IMR-90 (cell line): ENCODE measurements around the gene RALGAPB. TPM values are rescaled to one million over a fixed set of nuclear protein-coding genes. Genes with fewer than 3 reads are reported as not detected.

ENCODE experiments used
- ATAC-seq: fragments of 200-7000 bp; cut with Tn5 transposase; 2 replicates; pipeline ENCODE4 v1.9.1; 2020; ENCODE audit warnings: low read depth, mild to moderate bottlenecking, moderate library complexity
- BruUV-seq: library from RNA; stranded (reverse); fragments of 400-500 nt; replicated peaks from 2 replicates; lab custom pipeline; 2021; lab: Mats Ljungman, UMichigan
- CTCF ChIA-PET: fragments of 300-600 bp; formaldehyde crosslinking; extraction: SDS; loops from one replicate; lab custom pipeline; 2021; ENCODE audit warnings: antibody characterized with exemption; lab: Yijun Ruan, JAX
- POLR2A ChIA-PET: fragments of 300-600 bp; sonication (Branson Sonifier 250); formaldehyde crosslinking; loops from one replicate; lab custom pipeline; 2022; ENCODE audit warnings: antibody characterized with exemption; ENCODE audit not compliant: unreplicated experiment; lab: Charles Lee
- DNase-seq: peaks from one replicate; pipeline ENCODE4 v3.0.0; 2013
- H2AFZ ChIP-seq: replicated peaks from 2 replicates; pipeline ENCODE3; 2013; ENCODE audit warnings: low read length, mild to moderate bottlenecking; ENCODE audit not compliant: poor library complexity
- H2AK5ac ChIP-seq: 2 replicates; pipeline ENCODE4 v1.6.1; 2013; ENCODE audit warnings: low read depth, low read length, inconsistent platforms
- H2AK9ac ChIP-seq: replicated peaks from 2 replicates; pipeline ENCODE3; 2013; ENCODE audit warnings: mild to moderate bottlenecking, low read depth, low read length, moderate library complexity; ENCODE audit not compliant: poor library complexity
- H2BK120ac ChIP-seq: 2 replicates; pipeline ENCODE4 v1.6.1; 2013; ENCODE audit warnings: low read depth, low read length, inconsistent platforms
- H2BK15ac ChIP-seq: 3 replicates; pipeline ENCODE4 v1.6.1; 2013; ENCODE audit warnings: low read depth, low read length, inconsistent platforms
- H2BK20ac ChIP-seq: 2 replicates; pipeline ENCODE4 v1.6.1; 2013; ENCODE audit warnings: low read depth, mild to moderate bottlenecking, inconsistent platforms, low read length, moderate library complexity
- H2BK5ac ChIP-seq: 2 replicates; pipeline ENCODE4 v1.6.1; 2013; ENCODE audit warnings: mild to moderate bottlenecking, low read depth, low read length, inconsistent platforms; ENCODE audit not compliant: poor library complexity, severe bottlenecking
- H3K14ac ChIP-seq: replicated peaks from 2 replicates; pipeline ENCODE4 v1.6.1; 2013; ENCODE audit warnings: low read depth, low read length, inconsistent platforms
- H3K18ac ChIP-seq: 2 replicates; pipeline ENCODE4 v1.6.1; 2013; ENCODE audit warnings: low read depth, low read length, control low read depth
- H3K23ac ChIP-seq: 2 replicates; pipeline ENCODE4 v1.6.1; 2013; ENCODE audit warnings: low read depth, low read length, inconsistent platforms
- H3K27ac ChIP-seq: 2 replicates; pipeline ENCODE4 v1.5.1; 2013; ENCODE audit warnings: mild to moderate bottlenecking, control low read depth, low read length; ENCODE audit not compliant: insufficient read depth
- H3K27me3 ChIP-seq: 2 replicates; pipeline ENCODE4 v1.6.1; 2013; ENCODE audit warnings: low read length; ENCODE audit not compliant: control insufficient read depth, insufficient read depth
- H3K36me3 ChIP-seq: 2 replicates; pipeline ENCODE4 v1.6.1; 2013; ENCODE audit warnings: low read length, mixed read lengths; ENCODE audit not compliant: control insufficient read depth, insufficient read depth
- H3K4ac ChIP-seq: 2 replicates; pipeline ENCODE4 v1.6.1; 2013; ENCODE audit warnings: low read depth, low read length, inconsistent platforms
- H3K4me1 ChIP-seq: 2 replicates; pipeline ENCODE4 v1.6.1; 2013; ENCODE audit warnings: low read length, mixed read lengths; ENCODE audit not compliant: control insufficient read depth, insufficient read depth
- H3K4me2 ChIP-seq: 2 replicates; pipeline ENCODE4 v1.6.1; 2013; ENCODE audit warnings: low read depth, mild to moderate bottlenecking, control low read depth, low read length, moderate library complexity
- H3K4me3 ChIP-seq: 2 replicates; pipeline ENCODE4 v1.5.1; 2013; ENCODE audit warnings: low read depth, mild to moderate bottlenecking, control low read depth, low read length, moderate library complexity; ENCODE audit not compliant: insufficient read depth
- H3K56ac ChIP-seq: 2 replicates; pipeline ENCODE4 v1.6.1; 2013; ENCODE audit warnings: low read length, inconsistent platforms; ENCODE audit not compliant: insufficient read depth; ENCODE audit errors: extremely low read depth
- H3K79me1 ChIP-seq, 2 experiments: 2 replicates each; pipeline ENCODE4 v1.6.1; 2013; ENCODE audit warnings: low read length in 2 of 2, inconsistent platforms in 1 of 2, low read depth in 1 of 2
- H3K9ac ChIP-seq: 2 replicates; pipeline ENCODE4 v1.6.1; 2013; ENCODE audit warnings: low read depth, low read length, control low read depth
- H3K9me1 ChIP-seq: 2 replicates; pipeline ENCODE4 v1.6.1; 2013; ENCODE audit warnings: low read length, inconsistent platforms; ENCODE audit not compliant: insufficient read depth
- H3K9me3 ChIP-seq: 2 replicates; pipeline ENCODE4 v1.6.1; 2013; ENCODE audit warnings: low read length; ENCODE audit not compliant: control insufficient read depth, insufficient read depth
- H4K20me1 ChIP-seq: 2 replicates; pipeline ENCODE4 v1.6.1; 2013; ENCODE audit warnings: low read length, inconsistent platforms; ENCODE audit not compliant: insufficient read depth
- H4K5ac ChIP-seq: 2 replicates; pipeline ENCODE4 v1.6.1; 2013; ENCODE audit warnings: mild to moderate bottlenecking, low read depth, low read length, control low read depth
- H4K8ac ChIP-seq, 2 experiments: 2 replicates each; pipeline ENCODE4 v1.6.1; 2013; ENCODE audit warnings: low read depth in 2 of 2, low read length in 2 of 2, control low read depth in 1 of 2, inconsistent platforms in 1 of 2
- H4K91ac ChIP-seq: 2 replicates; pipeline ENCODE4 v1.6.1; 2013; ENCODE audit warnings: low read depth, low read length, inconsistent platforms; ENCODE audit not compliant: insufficient read depth
- BHLHE40 ChIP-seq: fragments of 150-350 bp; IDR thresholded peaks from 2 replicates; pipeline ENCODE4 v1.6.1; 2016; ENCODE audit warnings: mild to moderate bottlenecking, low read depth, low read length
- CEBPB ChIP-seq: IDR thresholded peaks from 2 replicates; pipeline ENCODE4 v1.6.1; 2012; ENCODE audit warnings: low read depth, low read length, improper control_type of control experiment
- CHD1 ChIP-seq: IDR thresholded peaks from 2 replicates; pipeline ENCODE4 v1.6.1; 2012; ENCODE audit warnings: low read depth, low read length, improper control_type of control experiment
- FOS ChIP-seq: fragments of 150-350 bp; IDR thresholded peaks from 2 replicates; pipeline ENCODE4 v1.6.1; 2016; ENCODE audit warnings: low read depth, low read length
- MAFK ChIP-seq: IDR thresholded peaks from 2 replicates; pipeline ENCODE4 v1.6.1; 2012; ENCODE audit warnings: low read depth, low read length, improper control_type of control experiment
- MAZ ChIP-seq: IDR thresholded peaks from 2 replicates; pipeline ENCODE4 v1.6.1; 2012; ENCODE audit warnings: low read depth, mild to moderate bottlenecking, low read length, improper control_type of control experiment, moderate library complexity, borderline replicate concordance
- MXI1 ChIP-seq: IDR thresholded peaks from 2 replicates; pipeline ENCODE4 v1.6.1; 2012; ENCODE audit warnings: low read depth, mild to moderate bottlenecking, low read length, moderate library complexity, borderline replicate concordance
- NFE2L2 ChIP-seq: fragments of 150-350 bp; IDR thresholded peaks from 2 replicates; pipeline ENCODE4 v1.6.1; 2016; ENCODE audit warnings: low read depth, mild to moderate bottlenecking, low read length
- POLR2A ChIP-seq: IDR thresholded peaks from 2 replicates; pipeline ENCODE4 v1.6.1; 2012; ENCODE audit warnings: mild to moderate bottlenecking, low read depth, low read length
- RCOR1 ChIP-seq: IDR thresholded peaks from 2 replicates; pipeline ENCODE4 v1.6.1; 2012; ENCODE audit warnings: mild to moderate bottlenecking, low read length, improper control_type of control experiment; ENCODE audit not compliant: insufficient replicate concordance
- RFX5 ChIP-seq: IDR thresholded peaks from 2 replicates; pipeline ENCODE4 v1.8.0; 2012; ENCODE audit warnings: low read depth, mild to moderate bottlenecking, low read length, moderate library complexity
- SMC3 ChIP-seq: fragments of 150-350 bp; IDR thresholded peaks from 2 replicates; pipeline ENCODE4 v1.6.1; 2016; ENCODE audit warnings: low read depth, mild to moderate bottlenecking, antibody characterized with exemption, low read length, moderate library complexity
- WGBS, 2 experiments: methylation state at CpG; one replicate each; pipeline versions ENCODE4 v1.1.5 to v1.1.7; 2013; ENCODE audit warnings: missing lambda C conversion rate in 2 of 2; ENCODE audit not compliant: insufficient read length in 1 of 2; ENCODE audit errors: extremely low coverage in 2 of 2; 5-methylcytosine and 5-hydroxymethylcytosine counted together
- dilution Hi-C: fragments of 300-500 bp; cut with HindIII; formaldehyde crosslinking; loops from one replicate; pipeline ENCODE4 v1.14.3; 2018; ENCODE audit warnings: low sequenced_read_pairs; ENCODE audit not compliant: unreplicated experiment
- in situ Hi-C: fragments of 300-500 bp; cut with MboI; formaldehyde crosslinking; loops from 3 replicates; pipeline ENCODE4 v1.14.3; 2019; ENCODE audit warnings: low sequenced_read_pairs, inconsistent platforms, mixed read lengths
- intact Hi-C: fragments of 100-400 bp; cut with micrococcal nuclease; formaldehyde crosslinking; loops from 2 replicates; pipeline ENCODE4 v1.10.0; 2022
- polyA plus RNA-seq, 3 experiments: library from polyadenylated mRNA; depleted of rRNA; stranded (reverse); fragments of >200 nt; gene quantifications; 2 replicates each; pipeline ENCODE4 v1.2.3, GENCODE V29; 2012; ENCODE audit warnings: low replicate concordance in 1 of 3
- total RNA-seq: library from RNA; depleted of rRNA; stranded (reverse); fragments of >200 nt; gene quantifications from 2 replicates; pipeline ENCODE4 v1.2.3, GENCODE V29; 2012
- TF ChIP-seq, protein P1 (sequence below): fragments of 150-350 bp; IDR thresholded peaks from 2 replicates; pipeline ENCODE4 v1.6.1; 2016; ENCODE audit warnings: low read depth, mild to moderate bottlenecking, low read length, moderate library complexity, borderline replicate concordance
- TF ChIP-seq, protein P2 (sequence below): conservative IDR thresholded peaks from 2 replicates; pipeline ENCODE4 v1.5.1; 2012; ENCODE audit warnings: mild to moderate bottlenecking, low read depth, low read length, improper control_type of control experiment

Gene RALGAPB
- total and polyA plus RNA-seq, 2 of the 4 experiments (the other 2 are of a cell fraction): 12.7 to 30.3 TPM

DNA sequence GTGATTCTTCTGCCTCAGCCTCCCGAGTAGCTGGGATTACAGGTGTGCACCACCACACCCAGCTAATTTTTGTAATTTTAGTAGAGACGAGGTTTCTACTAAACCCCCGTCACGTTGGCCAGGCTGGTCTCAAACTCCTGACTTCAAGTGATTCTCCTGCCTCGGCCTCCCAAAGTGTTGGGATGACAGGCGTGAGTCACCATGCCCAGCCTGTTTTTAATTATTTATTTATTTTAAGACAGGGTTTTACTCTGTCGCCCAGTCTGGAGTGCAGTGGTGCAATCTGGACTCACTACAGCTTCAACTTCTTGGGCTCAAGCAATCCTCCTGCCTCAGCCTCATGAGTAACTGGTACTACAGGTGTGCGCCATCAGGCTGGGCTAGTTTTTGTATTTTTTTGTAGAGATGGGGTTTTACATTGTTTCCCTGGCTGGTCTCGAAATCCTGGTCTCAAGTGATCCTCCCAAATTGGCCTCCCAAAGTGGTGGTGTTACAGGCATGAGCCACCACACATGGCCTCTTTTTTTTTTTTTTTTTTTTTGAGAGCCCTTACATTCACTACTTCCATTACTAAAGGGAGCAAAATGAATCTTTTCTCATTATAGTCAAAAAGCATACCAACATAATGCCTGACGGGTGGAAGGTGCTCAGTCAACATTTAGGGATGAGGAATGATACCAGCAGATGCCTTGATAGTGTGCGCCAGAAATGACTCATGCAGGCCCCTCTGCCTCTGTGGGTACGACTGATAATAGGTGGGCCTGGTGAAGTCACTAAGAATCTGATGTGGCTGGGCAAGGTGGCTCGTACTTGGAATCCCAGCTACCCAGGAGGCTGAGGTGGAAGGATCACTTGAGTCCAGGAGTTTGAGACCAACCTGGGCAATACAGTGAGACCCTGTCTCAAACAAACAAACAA lies 17.8 kb upstream of the RALGAPB start:
- Histone ChIP-seq H3K79me1 (peaks cover 0 to 14% of the 10 kb centered on the region in 2 experiments; a peak in 1 of 4 replicates), H4K8ac (no peak overlapping the region), H3K4me1 (peaks cover 2% of the 10 kb centered on the region; the same call in 1 of the 2 replicates), H4K20me1 (no peaks in the 10 kb centered on the region), H2BK15ac (no peak overlapping the region), H3K36me3 (peaks cover 10% of the 10 kb centered on the region), H3K14ac (no peak overlapping the region), H4K5ac (no peak overlapping the region), H3K56ac (no peak overlapping the region), H2AFZ (no peak overlapping the region), H3K9ac (no peak overlapping the region), H3K4ac (no peak overlapping the region), H3K18ac (no peak overlapping the region), H2AK5ac (no peak overlapping the region), H3K23ac (no peak overlapping the region), H2BK5ac (no peak overlapping the region), H2BK120ac (no peak overlapping the region), H3K9me1 (peaks cover 12% of the 10 kb centered on the region; the same call in 1 of the 2 replicates), H3K27me3 (no peaks in the 10 kb centered on the region; the same call in 1 of the 2 replicates), H3K9me3 (no peaks in the 10 kb centered on the region), H2AK9ac (no peak overlapping the region), H2BK20ac (no peak overlapping the region), H4K91ac (no peak overlapping the region), H3K4me2 (no peak overlapping the region), H3K27ac (no peak overlapping the region), H3K4me3 (no peak overlapping the region)
- WGBS, 2 experiments: 86% methylated on average over 1 of the region's 13 CpGs; no CpG with 5 or more reads in 1 of the 2 experiments
- ATAC-seq (no peak), DNase-seq (no peak)
- in situ Hi-C loops (loop anchor here (25.0 kb wide), 1 partner anchor 282 kb away; the partner anchor contains the start of gene ACTR5), dilution Hi-C loops (no loop called here), intact Hi-C loops (no loop called here)
- POLR2A ChIA-PET: interaction anchor here (1.0 kb wide), 1 partner anchor 20 kb away, joined by 4 read pairs; the partner anchor contains the start of gene SNHG17
- BruUV-seq: no TSS peak
- CTCF ChIA-PET: interaction anchor here (0.9 kb wide), 1 partner anchor 9 kb away, joined by 3 read pairs; no protein-coding TSS in a partner anchor
- TF ChIP-seq NFE2L2: no peak
- no peak for TF ChIP-seq MXI1
- TF ChIP-seq CEBPB: no peak
- no peak for TF ChIP-seq FOS
- no peak for TF ChIP-seq CHD1
- no peak for TF ChIP-seq RCOR1
- no peak for TF ChIP-seq MAFK
- TF ChIP-seq, protein P1, sequence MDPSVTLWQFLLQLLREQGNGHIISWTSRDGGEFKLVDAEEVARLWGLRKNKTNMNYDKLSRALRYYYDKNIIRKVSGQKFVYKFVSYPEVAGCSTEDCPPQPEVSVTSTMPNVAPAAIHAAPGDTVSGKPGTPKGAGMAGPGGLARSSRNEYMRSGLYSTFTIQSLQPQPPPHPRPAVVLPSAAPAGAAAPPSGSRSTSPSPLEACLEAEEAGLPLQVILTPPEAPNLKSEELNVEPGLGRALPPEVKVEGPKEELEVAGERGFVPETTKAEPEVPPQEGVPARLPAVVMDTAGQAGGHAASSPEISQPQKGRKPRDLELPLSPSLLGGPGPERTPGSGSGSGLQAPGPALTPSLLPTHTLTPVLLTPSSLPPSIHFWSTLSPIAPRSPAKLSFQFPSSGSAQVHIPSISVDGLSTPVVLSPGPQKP: no peak
- TF ChIP-seq MAZ: no peak
- TF ChIP-seq, protein P2, sequence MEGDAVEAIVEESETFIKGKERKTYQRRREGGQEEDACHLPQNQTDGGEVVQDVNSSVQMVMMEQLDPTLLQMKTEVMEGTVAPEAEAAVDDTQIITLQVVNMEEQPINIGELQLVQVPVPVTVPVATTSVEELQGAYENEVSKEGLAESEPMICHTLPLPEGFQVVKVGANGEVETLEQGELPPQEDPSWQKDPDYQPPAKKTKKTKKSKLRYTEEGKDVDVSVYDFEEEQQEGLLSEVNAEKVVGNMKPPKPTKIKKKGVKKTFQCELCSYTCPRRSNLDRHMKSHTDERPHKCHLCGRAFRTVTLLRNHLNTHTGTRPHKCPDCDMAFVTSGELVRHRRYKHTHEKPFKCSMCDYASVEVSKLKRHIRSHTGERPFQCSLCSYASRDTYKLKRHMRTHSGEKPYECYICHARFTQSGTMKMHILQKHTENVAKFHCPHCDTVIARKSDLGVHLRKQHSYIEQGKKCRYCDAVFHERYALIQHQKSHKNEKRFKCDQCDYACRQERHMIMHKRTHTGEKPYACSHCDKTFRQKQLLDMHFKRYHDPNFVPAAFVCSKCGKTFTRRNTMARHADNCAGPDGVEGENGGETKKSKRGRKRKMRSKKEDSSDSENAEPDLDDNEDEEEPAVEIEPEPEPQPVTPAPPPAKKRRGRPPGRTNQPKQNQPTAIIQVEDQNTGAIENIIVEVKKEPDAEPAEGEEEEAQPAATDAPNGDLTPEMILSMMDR: no peak
- TF ChIP-seq RFX5: no peak
- TF ChIP-seq BHLHE40: no peak
- no peak for TF ChIP-seq POLR2A
- TF ChIP-seq SMC3: no peak
